Endothelial cell of umbilical vein (primary cell): ENCODE data around the gene UAP1L1. TPM values are rescaled to one million over a fixed set of nuclear protein-coding genes. Genes with fewer than 3 reads are reported as not detected.

ENCODE experiments used
- BruUV-seq: library from RNA; stranded (reverse); fragments of 400-500 nt; replicated peaks from 2 replicates; lab custom pipeline; 2021; lab: Mats Ljungman, UMichigan
- CTCF ChIA-PET: fragments of 300-600, 350-600 bp; sonication (Branson Sonifier 250); formaldehyde crosslinking; loops from one replicate; lab custom pipeline; 2021; ENCODE audit warnings: antibody characterized with exemption, inconsistent platforms; lab: Charles Lee
- POLR2A ChIA-PET: fragments of 300-600, 350-600 bp; sonication (Branson Sonifier 250); formaldehyde crosslinking; loops from one replicate; lab custom pipeline; 2021; ENCODE audit warnings: antibody characterized with exemption, inconsistent platforms; lab: Charles Lee
- DNase-seq: peaks from one replicate; pipeline ENCODE4 v3.0.0-alpha.2; 2011; ENCODE audit warnings: low read depth, low spot score
- FAIRE-seq: peaks from 2 replicates; lab custom pipeline; 2011; peaks lifted over from hg19 to GRCh38; lab: Jason Lieb, UNC
- H2AFZ ChIP-seq: 2 replicates; pipeline ENCODE4 v1.6.0; 2012; ENCODE audit warnings: low read depth, low read length, control low read depth, inconsistent platforms
- H3K27ac ChIP-seq: 2 replicates; pipeline ENCODE4 v1.5.1; 2011; ENCODE audit warnings: low read depth, mild to moderate bottlenecking, control low read depth, low read length, moderate library complexity; ENCODE audit not compliant: insufficient read depth
- H3K27me3 ChIP-seq, 2 experiments: 2 replicates each; pipeline versions ENCODE4 v1.6.0 to v1.6.1; 2011; ENCODE audit warnings: low read length in 2 of 2, mixed read lengths in 1 of 2; ENCODE audit not compliant: control insufficient read depth in 2 of 2, insufficient read depth in 2 of 2
- H3K36me3 ChIP-seq, 2 experiments: 2 replicates in 1 of 2; 3 replicates in 1 of 2; pipeline ENCODE4 v1.5.1; 2011; ENCODE audit warnings: low read length in 2 of 2, mild to moderate bottlenecking in 1 of 2, moderate library complexity in 1 of 2; ENCODE audit not compliant: control insufficient read depth in 2 of 2, insufficient read depth in 2 of 2; ENCODE audit errors: extremely low read depth in 1 of 2
- H3K4me1 ChIP-seq: 3 replicates; pipeline ENCODE4 v1.5.1; 2011; ENCODE audit warnings: mild to moderate bottlenecking, low read length; ENCODE audit not compliant: control insufficient read depth, insufficient read depth; ENCODE audit errors: extremely low read depth
- H3K4me2 ChIP-seq: 2 replicates; pipeline ENCODE4 v1.6.1; 2011; ENCODE audit warnings: low read length, control low read depth, mixed read lengths; ENCODE audit not compliant: insufficient read depth
- H3K4me3 ChIP-seq, 3 experiments: fragments of 200-600 bp in 1 of 3; sonication (generic), shearing (Covaris generic) in 1 of 3; replicated peaks in 1 of 3; 2 replicates each; pipeline ENCODE4 v1.5.1; 2011 to 2016; ENCODE audit warnings: control low read depth in 3 of 3, low read length in 3 of 3, mild to moderate bottlenecking in 2 of 3, inconsistent platforms in 1 of 3, low read depth in 1 of 3, moderate library complexity in 1 of 3; ENCODE audit not compliant: insufficient read depth in 1 of 3
- H3K79me2 ChIP-seq: 2 replicates; pipeline ENCODE4 v1.6.0; 2012; ENCODE audit warnings: low read length, inconsistent platforms; ENCODE audit not compliant: control insufficient read depth, insufficient read depth
- H3K9ac ChIP-seq: replicated peaks from 2 replicates; pipeline ENCODE3; 2011; ENCODE audit warnings: low read length, control low read depth; ENCODE audit not compliant: insufficient read depth; ENCODE audit errors: extremely low read depth
- H3K9me1 ChIP-seq: replicated peaks from 3 replicates; pipeline ENCODE4 v1.6.0; 2011; ENCODE audit warnings: mild to moderate bottlenecking, low read length; ENCODE audit not compliant: control insufficient read depth, insufficient read depth; ENCODE audit errors: extremely low read depth
- H3K9me3 ChIP-seq: replicated peaks from 2 replicates; pipeline ENCODE4 v1.5.1; 2012; ENCODE audit warnings: low read length, inconsistent platforms; ENCODE audit not compliant: control insufficient read depth, insufficient read depth
- H4K20me1 ChIP-seq: replicated peaks from 2 replicates; pipeline ENCODE3; 2011; ENCODE audit warnings: mild to moderate bottlenecking, low read length; ENCODE audit not compliant: control insufficient read depth, insufficient read depth; ENCODE audit errors: extremely low read depth
- CTCF ChIP-seq, 2 donors: IDR thresholded peaks; 1 replicate in 1 of 2; 2 replicates in 1 of 2; pipeline ENCODE4 v1.5.1; 2011; ENCODE audit warnings: low read length in 2 of 2, mild to moderate bottlenecking in 2 of 2, moderate library complexity in 2 of 2, control low read depth in 1 of 2, inconsistent platforms in 1 of 2, low read depth in 1 of 2; ENCODE audit not compliant: insufficient read depth in 1 of 2; ENCODE audit errors: extremely low read depth in 1 of 2
- EZH2 ChIP-seq: IDR thresholded peaks from 2 replicates; pipeline ENCODE4 v1.6.1; 2012; ENCODE audit warnings: borderline replicate concordance, low read depth, mild to moderate bottlenecking, moderate library complexity, low read length, inconsistent platforms; ENCODE audit not compliant: severe bottlenecking
- FOS ChIP-seq: IDR thresholded peaks from 2 replicates; pipeline ENCODE4 v1.6.1; 2011; ENCODE audit warnings: mild to moderate bottlenecking, low read length, moderate library complexity, borderline replicate concordance; ENCODE audit not compliant: insufficient read depth
- GATA2 ChIP-seq: IDR thresholded peaks from 2 replicates; pipeline ENCODE4 v1.7.0; 2011; ENCODE audit warnings: low read depth, mild to moderate bottlenecking, moderate library complexity, mixed read lengths, low read length; ENCODE audit not compliant: insufficient read length, insufficient read depth
- JUN ChIP-seq: IDR thresholded peaks from 2 replicates; pipeline ENCODE4 v1.6.1; 2011; ENCODE audit warnings: borderline replicate concordance, low read depth; ENCODE audit not compliant: insufficient read length, insufficient read depth
- MAX ChIP-seq: IDR thresholded peaks from 2 replicates; pipeline ENCODE4 v1.6.1; 2011; ENCODE audit not compliant: insufficient read depth, insufficient read length
- MYC ChIP-seq: IDR thresholded peaks from one replicate; pipeline ENCODE4 v1.6.1; 2011; ENCODE audit warnings: mild to moderate bottlenecking, low read depth, low read length
- POLR2A ChIP-seq: IDR thresholded peaks from 2 replicates; pipeline ENCODE4 v1.6.1; 2012; ENCODE audit warnings: low read depth, mild to moderate bottlenecking, control low read depth, low read length
- POLR2AphosphoS5 ChIP-seq: IDR thresholded peaks from 2 replicates; pipeline ENCODE4 v1.6.1; 2012; ENCODE audit warnings: low read depth, mild to moderate bottlenecking, control low read depth, low read length, moderate library complexity; ENCODE audit not compliant: insufficient read depth
- dilution Hi-C: fragments of 300-500 bp; cut with MboI; formaldehyde crosslinking; loops from one replicate; pipeline ENCODE4 v1.15.0; 2019; ENCODE audit warnings: low sequenced_read_pairs; ENCODE audit not compliant: extremely low pct_ligation_motif_present
- intact Hi-C: fragments of 100-400 bp; cut with micrococcal nuclease; formaldehyde crosslinking; loops from one replicate; pipeline ENCODE4 v1.10.0; 2022
- polyA plus RNA-seq, 4 experiments: library from polyadenylated mRNA; depleted of rRNA in 3 of 4; stranded (reverse) in 3 of 4; unstranded in 1 of 4; fragments of >200 nt; gene quantifications; 2 replicates each; pipeline versions ENCODE4 v1.2.1 to v1.2.3, GENCODE V29; 2011 to 2012; ENCODE audit warnings: missing spikeins in 1 of 4
- total RNA-seq: library from RNA; stranded (reverse); gene quantifications from 2 replicates; pipeline ENCODE4 v1.2.3, GENCODE V29; 2021

The UAP1L1 gene
- total and polyA plus RNA-seq, 2 donors (not counting 3 experiments of a cell fraction or from before 2014, with no cell fraction given) = 26.0 to 41.7 TPM

GRCh38 chr9:137107982-137108381 is 30.7 kb downstream of the UAP1L1 start:
- no TSS peak for BruUV-seq
- CTCF ChIA-PET = interaction anchor here (1.1 to 1.7 kb wide), 2 partner anchors 20 to 129 kb away, joined by 3 to 5 read pairs; no protein-coding TSS in a partner anchor
- Histone ChIP-seq H3K27ac (no peak overlapping the region), H3K9me3 (no peaks in the 10 kb centered on the region), H3K27me3 (no peaks in the 10 kb centered on the region), H3K4me3 (no peak overlapping the region), H3K79me2 (no peaks in the 10 kb centered on the region), H3K4me1 (no peaks in the 10 kb centered on the region), H3K9ac (no peak overlapping the region), H3K9me1 (no peaks in the 10 kb centered on the region), H4K20me1 (no peaks in the 10 kb centered on the region), H3K36me3 (peaks cover 0 to 53% of the 10 kb centered on the region in 2 experiments), H3K4me2 (no peak overlapping the region), H2AFZ (no peak overlapping the region)
- dilution Hi-C loops (no loop called here), intact Hi-C loops (no loop called here)
- POLR2A ChIA-PET = no interaction called here
- DNase-seq (no peak), FAIRE-seq (no peak)
- TF ChIP-seq GATA2 (no peak), MAX (no peak), FOS (no peak), JUN (no peak)

- no TSS peak for BruUV-seq
- no peak for DNase-seq
- Histone ChIP-seq H4K20me1 (no peaks in the 10 kb centered on the region), H3K4me3 (no peak overlapping the region), H3K9me3 (no peaks in the 10 kb centered on the region), H3K27me3 (no peaks in the 10 kb centered on the region), H3K4me1 (no peaks in the 10 kb centered on the region), H2AFZ (no peak overlapping the region), H3K36me3 (peaks cover 0 to 45% of the 10 kb centered on the region in 2 experiments), H3K9ac (no peak overlapping the region), H3K9me1 (no peaks in the 10 kb centered on the region), H3K79me2 (no peaks in the 10 kb centered on the region), H3K4me2 (no peak overlapping the region), H3K27ac (no peak overlapping the region)
- intact Hi-C loops = no loop called here
- POLR2A ChIA-PET = no interaction called here
- CTCF ChIA-PET = interaction anchor here (0.8 to 1.2 kb wide), 3 partner anchors 13 to 79 kb away, joined by 3 to 4 read pairs (median 3); no protein-coding TSS in a partner anchor
- TF ChIP-seq CTCF (IDR thresholded peaks at IDR 0.05; ENCODE audit: extremely low read depth in 1 of 2, insufficient read depth in 1 of 2, low read depth in 1 of 2, low read length in 2 of 2) (no peak), MYC (no peak), JUN (no peak), MAX (no peak), EZH2 (no peak), POLR2A (no peak), POLR2AphosphoS5 (no peak), GATA2 (no peak), FOS (no peak)
- dilution Hi-C loops = no loop called here
- FAIRE-seq = no peak
Measured at GRCh38 chr9:137108608-137109249, 31.4 kb downstream of the UAP1L1 start.
